HepG2 (cell line): ENCODE measurements around the gene IQGAP2. TPM values are rescaled to one million over a fixed set of nuclear protein-coding genes. Genes with fewer than 3 reads are reported as not detected.

Experiments used
- ARHGAP35 ChIP-seq: sonication (generic); formaldehyde crosslinking; IDR thresholded peaks from 2 replicates; pipeline ENCODE4 v1.9.0; 2022; ENCODE audit warnings: mild to moderate bottlenecking, inconsistent platforms, moderate library complexity, missing genetic modification reagents, borderline replicate concordance
- ASH2L ChIP-seq: fragments of 300-600, 200-600 bp; sonication (generic); IDR thresholded peaks from 2 replicates; pipeline ENCODE4 v1.7.0; 2017; ENCODE audit warnings: low read depth, mild to moderate bottlenecking, moderate library complexity, mixed read lengths, low read length; ENCODE audit not compliant: insufficient read length
- HNF4A ChIP-seq: sonication (generic); formaldehyde crosslinking; IDR thresholded peaks from 2 replicates; pipeline ENCODE4 v1.4.0; 2020; ENCODE audit warnings: missing genetic modification reagents
- KAT2B ChIP-seq: fragments of 150-350 bp; IDR thresholded peaks from 2 replicates; pipeline ENCODE4 v1.6.1; 2014; ENCODE audit warnings: low read depth, low read length, borderline replicate concordance
- KMT2B ChIP-seq: IDR thresholded peaks from 2 replicates; pipeline ENCODE4 v1.6.1; 2016; ENCODE audit warnings: missing genetic modification reagents, missing compliant biosample characterization
- PCBP2 ChIP-seq: fragments of 200-400 bp; formaldehyde crosslinking; optimal IDR thresholded peaks from 2 replicates; pipeline ENCODE3; 2018; ENCODE audit warnings: low read length, low read depth; ENCODE audit not compliant: poor library complexity, severe bottlenecking
- RNF219 ChIP-seq: sonication (generic); formaldehyde crosslinking; IDR thresholded peaks from 2 replicates; pipeline ENCODE4 v1.5.0; 2020; ENCODE audit warnings: mild to moderate bottlenecking, missing genetic modification reagents
- ZFP90 ChIP-seq: sonication (generic); formaldehyde crosslinking; IDR thresholded peaks from 2 replicates; pipeline ENCODE4 v1.8.0; 2022; ENCODE audit warnings: missing genetic modification reagents, mild to moderate bottlenecking, inconsistent platforms, borderline replicate concordance
- ZNF225 ChIP-seq: sonication (generic); formaldehyde crosslinking; IDR thresholded peaks from 2 replicates; pipeline ENCODE4 v1.4.0; 2020; ENCODE audit warnings: mild to moderate bottlenecking, missing genetic modification reagents
- ZNF333 ChIP-seq: sonication (generic); formaldehyde crosslinking; IDR thresholded peaks from 2 replicates; pipeline ENCODE4 v1.4.0; 2020; ENCODE audit warnings: mild to moderate bottlenecking, missing genetic modification reagents, borderline replicate concordance
- ZNF7 ChIP-seq: IDR thresholded peaks from 2 replicates; pipeline ENCODE4 v1.6.1; 2016; ENCODE audit warnings: missing biosample characterization, missing genetic modification reagents
- ZNF768 ChIP-seq: sonication (generic); formaldehyde crosslinking; IDR thresholded peaks from 2 replicates; pipeline ENCODE4 v1.4.0; 2020; ENCODE audit warnings: missing genetic modification reagents
- polyA plus RNA-seq, 8 experiments: library from polyadenylated mRNA; depleted of rRNA in 3 of 8; stranded (reverse) in 7 of 8; unstranded in 1 of 8; fragments of >200 nt; fragmentation: Illumina TruSeq in 4 of 8; extraction: Trizol in 4 of 8; gene quantifications; 2 replicates each; pipeline versions ENCODE4 v1.2.1 to v1.2.3, GENCODE V29; 2011 to 2016; ENCODE audit warnings: low read depth in 4 of 8, missing spikeins in 1 of 8, mixed read lengths in 1 of 8; ENCODE audit not compliant: insufficient read depth in 1 of 8
- total RNA-seq, 5 experiments: library from RNA; depleted of rRNA; stranded (reverse); fragments of >200 nt; fragmentation: Illumina TruSeq; extraction: Trizol; gene quantifications; 2 replicates each; pipeline ENCODE4 v1.2.3, GENCODE V29; 2016; ENCODE audit warnings: low read depth in 1 of 5
- TF ChIP-seq, protein P1 (sequence below): sonication (generic); formaldehyde crosslinking; IDR thresholded peaks from one replicate; pipeline ENCODE4 v1.5.1; 2020; ENCODE audit warnings: mild to moderate bottlenecking, missing genetic modification reagents; ENCODE audit errors: not compliant biosample characterization
- TF ChIP-seq, protein P2 (sequence below): IDR thresholded peaks from 2 replicates; pipeline ENCODE4 v1.4.0; 2020; ENCODE audit warnings: mild to moderate bottlenecking, missing genetic modification reagents

The IQGAP2 gene
- total and polyA plus RNA-seq, 2 of the 13 experiments (the other 11 are each of a cell fraction or from before 2014, with no cell fraction given) = 35.2 to 83.3 TPM

GRCh38 chr5:76755779-76756637 is 352.9 kb downstream of the IQGAP2 start (continued):
- TF ChIP-seq, protein P1, sequence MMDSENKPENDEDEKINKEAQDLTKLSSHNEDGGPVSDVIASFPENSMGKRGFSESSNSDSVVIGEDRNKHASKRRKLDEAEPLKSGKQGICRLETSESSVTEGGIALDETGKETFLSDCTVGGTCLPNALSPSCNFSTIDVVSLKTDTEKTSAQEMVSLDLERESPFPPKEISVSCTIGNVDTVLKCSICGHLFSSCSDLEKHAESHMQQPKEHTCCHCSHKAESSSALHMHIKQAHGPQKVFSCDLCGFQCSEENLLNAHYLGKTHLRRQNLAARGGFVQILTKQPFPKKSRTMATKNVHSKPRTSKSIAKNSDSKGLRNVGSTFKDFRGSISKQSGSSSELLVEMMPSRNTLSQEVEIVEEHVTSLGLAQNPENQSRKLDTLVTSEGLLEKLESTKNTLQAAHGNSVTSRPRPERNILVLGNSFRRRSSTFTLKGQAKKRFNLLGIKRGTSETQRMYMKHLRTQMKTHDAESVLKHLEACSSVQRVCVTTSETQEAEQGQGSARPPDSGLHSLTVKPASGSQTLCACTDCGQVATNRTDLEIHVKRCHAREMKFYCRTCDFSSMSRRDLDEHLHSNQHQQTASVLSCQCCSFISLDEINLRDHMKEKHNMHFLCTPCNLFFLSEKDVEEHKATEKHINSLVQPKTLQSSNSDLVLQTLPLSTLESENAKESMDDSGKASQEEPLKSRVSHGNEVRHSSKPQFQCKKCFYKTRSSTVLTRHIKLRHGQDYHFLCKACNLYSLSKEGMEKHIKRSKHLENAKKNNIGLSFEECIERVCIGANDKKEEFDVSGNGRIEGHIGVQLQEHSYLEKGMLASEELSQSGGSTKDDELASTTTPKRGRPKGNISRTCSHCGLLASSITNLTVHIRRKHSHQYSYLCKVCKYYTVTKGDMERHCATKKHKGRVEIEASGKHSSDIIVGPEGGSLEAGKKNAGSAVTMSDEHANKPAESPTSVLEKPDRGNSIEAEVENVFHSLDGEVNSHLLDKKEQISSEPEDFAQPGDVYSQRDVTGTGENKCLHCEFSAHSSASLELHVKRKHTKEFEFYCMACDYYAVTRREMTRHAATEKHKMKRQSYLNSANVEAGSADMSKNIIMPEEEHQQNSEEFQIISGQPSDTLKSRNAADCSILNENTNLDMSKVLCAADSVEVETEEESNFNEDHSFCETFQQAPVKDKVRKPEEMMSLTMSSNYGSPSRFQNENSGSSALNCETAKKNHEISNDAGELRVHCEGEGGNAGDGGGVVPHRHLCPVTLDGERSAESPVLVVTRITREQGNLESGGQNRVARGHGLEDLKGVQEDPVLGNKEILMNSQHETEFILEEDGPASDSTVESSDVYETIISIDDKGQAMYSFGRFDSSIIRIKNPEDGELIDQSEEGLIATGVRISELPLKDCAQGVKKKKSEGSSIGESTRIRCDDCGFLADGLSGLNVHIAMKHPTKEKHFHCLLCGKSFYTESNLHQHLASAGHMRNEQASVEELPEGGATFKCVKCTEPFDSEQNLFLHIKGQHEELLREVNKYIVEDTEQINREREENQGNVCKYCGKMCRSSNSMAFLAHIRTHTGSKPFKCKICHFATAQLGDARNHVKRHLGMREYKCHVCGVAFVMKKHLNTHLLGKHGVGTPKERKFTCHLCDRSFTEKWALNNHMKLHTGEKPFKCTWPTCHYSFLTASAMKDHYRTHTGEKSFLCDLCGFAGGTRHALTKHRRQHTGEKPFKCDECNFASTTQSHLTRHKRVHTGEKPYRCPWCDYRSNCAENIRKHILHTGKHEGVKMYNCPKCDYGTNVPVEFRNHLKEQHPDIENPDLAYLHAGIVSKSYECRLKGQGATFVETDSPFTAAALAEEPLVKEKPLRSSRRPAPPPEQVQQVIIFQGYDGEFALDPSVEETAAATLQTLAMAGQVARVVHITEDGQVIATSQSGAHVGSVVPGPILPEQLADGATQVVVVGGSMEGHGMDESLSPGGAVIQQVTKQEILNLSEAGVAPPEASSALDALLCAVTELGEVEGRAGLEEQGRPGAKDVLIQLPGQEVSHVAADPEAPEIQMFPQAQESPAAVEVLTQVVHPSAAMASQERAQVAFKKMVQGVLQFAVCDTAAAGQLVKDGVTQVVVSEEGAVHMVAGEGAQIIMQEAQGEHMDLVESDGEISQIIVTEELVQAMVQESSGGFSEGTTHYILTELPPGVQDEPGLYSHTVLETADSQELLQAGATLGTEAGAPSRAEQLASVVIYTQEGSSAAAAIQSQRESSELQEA = no peak
- TF ChIP-seq HNF4A (CRISPR knock-in tag) (peak; percentile 29; the same call in 1 of the 2 replicates), KAT2B (no peak), ZNF333 (no peak), ZFP90 (CRISPR knock-in tag) (no peak), ZNF768 (CRISPR knock-in tag) (no peak), ASH2L (peak; percentile 56), ZNF7 (CRISPR knock-in tag) (no peak), ARHGAP35 (CRISPR knock-in tag) (no peak), PCBP2 (no peak), ZNF225 (CRISPR knock-in tag) (no peak), RNF219 (CRISPR knock-in tag) (no peak), KMT2B (CRISPR knock-in tag) (no peak)
- TF ChIP-seq, protein P2, sequence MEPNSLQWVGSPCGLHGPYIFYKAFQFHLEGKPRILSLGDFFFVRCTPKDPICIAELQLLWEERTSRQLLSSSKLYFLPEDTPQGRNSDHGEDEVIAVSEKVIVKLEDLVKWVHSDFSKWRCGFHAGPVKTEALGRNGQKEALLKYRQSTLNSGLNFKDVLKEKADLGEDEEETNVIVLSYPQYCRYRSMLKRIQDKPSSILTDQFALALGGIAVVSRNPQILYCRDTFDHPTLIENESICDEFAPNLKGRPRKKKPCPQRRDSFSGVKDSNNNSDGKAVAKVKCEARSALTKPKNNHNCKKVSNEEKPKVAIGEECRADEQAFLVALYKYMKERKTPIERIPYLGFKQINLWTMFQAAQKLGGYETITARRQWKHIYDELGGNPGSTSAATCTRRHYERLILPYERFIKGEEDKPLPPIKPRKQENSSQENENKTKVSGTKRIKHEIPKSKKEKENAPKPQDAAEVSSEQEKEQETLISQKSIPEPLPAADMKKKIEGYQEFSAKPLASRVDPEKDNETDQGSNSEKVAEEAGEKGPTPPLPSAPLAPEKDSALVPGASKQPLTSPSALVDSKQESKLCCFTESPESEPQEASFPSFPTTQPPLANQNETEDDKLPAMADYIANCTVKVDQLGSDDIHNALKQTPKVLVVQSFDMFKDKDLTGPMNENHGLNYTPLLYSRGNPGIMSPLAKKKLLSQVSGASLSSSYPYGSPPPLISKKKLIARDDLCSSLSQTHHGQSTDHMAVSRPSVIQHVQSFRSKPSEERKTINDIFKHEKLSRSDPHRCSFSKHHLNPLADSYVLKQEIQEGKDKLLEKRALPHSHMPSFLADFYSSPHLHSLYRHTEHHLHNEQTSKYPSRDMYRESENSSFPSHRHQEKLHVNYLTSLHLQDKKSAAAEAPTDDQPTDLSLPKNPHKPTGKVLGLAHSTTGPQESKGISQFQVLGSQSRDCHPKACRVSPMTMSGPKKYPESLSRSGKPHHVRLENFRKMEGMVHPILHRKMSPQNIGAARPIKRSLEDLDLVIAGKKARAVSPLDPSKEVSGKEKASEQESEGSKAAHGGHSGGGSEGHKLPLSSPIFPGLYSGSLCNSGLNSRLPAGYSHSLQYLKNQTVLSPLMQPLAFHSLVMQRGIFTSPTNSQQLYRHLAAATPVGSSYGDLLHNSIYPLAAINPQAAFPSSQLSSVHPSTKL (CRISPR knock-in tag) = no peak; the same call in 1 of the 2 replicates
